NB4 (cell line): ENCODE results near the gene GRB2.

Experiments used
- MYC ChIP-seq: IDR thresholded peaks from 2 replicates; pipeline ENCODE4 v1.6.1; 2011; ENCODE audit warnings: low read depth, low read length
- POLR2A ChIP-seq: IDR thresholded peaks from 2 replicates; pipeline ENCODE4 v1.6.1; 2011; ENCODE audit warnings: mild to moderate bottlenecking; ENCODE audit not compliant: insufficient read length; ENCODE audit errors: extremely low read depth
- TF ChIP-seq, protein P1 (sequence below): IDR thresholded peaks from one replicate; pipeline ENCODE4 v1.5.1; 2012; ENCODE audit warnings: low read depth, low read length
- TF ChIP-seq, protein P2 (sequence below): IDR thresholded peaks from 2 replicates; pipeline ENCODE4 v1.6.1; 2011; ENCODE audit warnings: low read depth, low read length

- TF ChIP-seq, protein P1, sequence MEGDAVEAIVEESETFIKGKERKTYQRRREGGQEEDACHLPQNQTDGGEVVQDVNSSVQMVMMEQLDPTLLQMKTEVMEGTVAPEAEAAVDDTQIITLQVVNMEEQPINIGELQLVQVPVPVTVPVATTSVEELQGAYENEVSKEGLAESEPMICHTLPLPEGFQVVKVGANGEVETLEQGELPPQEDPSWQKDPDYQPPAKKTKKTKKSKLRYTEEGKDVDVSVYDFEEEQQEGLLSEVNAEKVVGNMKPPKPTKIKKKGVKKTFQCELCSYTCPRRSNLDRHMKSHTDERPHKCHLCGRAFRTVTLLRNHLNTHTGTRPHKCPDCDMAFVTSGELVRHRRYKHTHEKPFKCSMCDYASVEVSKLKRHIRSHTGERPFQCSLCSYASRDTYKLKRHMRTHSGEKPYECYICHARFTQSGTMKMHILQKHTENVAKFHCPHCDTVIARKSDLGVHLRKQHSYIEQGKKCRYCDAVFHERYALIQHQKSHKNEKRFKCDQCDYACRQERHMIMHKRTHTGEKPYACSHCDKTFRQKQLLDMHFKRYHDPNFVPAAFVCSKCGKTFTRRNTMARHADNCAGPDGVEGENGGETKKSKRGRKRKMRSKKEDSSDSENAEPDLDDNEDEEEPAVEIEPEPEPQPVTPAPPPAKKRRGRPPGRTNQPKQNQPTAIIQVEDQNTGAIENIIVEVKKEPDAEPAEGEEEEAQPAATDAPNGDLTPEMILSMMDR: no peak
- TF ChIP-seq POLR2A: no peak
- TF ChIP-seq, protein P2, sequence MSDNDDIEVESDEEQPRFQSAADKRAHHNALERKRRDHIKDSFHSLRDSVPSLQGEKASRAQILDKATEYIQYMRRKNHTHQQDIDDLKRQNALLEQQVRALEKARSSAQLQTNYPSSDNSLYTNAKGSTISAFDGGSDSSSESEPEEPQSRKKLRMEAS: no peak
- TF ChIP-seq MYC: no peak
Measured at GRCh38 chr17:75450270-75450669, 44.8 kb upstream of the GRB2 start.
